BE2C (cell line): Measurements from ENCODE around the gene RAI1. TPM values are rescaled to one million over a fixed set of nuclear protein-coding genes. Genes with fewer than 3 reads are reported as not detected.
A peak's percentile ranks its signal among the peaks of the same experiment; 100 is the strongest.
"Not testable (repeated sequence)": the region's sequence is repeated elsewhere in the genome, so short reads cannot be mapped to it uniquely, and the experiment has no call there.

Experiments
- DNase-seq: peaks from one replicate; pipeline ENCODE4 v3.0.0-alpha.2; 2020
- H3K27me3 ChIP-seq: fragments of 250-450 bp; sonication (Bioruptor Pico); 2 replicates; pipeline ENCODE4 v1.5.1; 2020; ENCODE audit warnings: mild to moderate bottlenecking
- H3K36me3 ChIP-seq: fragments of 250-450 bp; sonication (Bioruptor Pico); 2 replicates; pipeline ENCODE4 v1.5.1; 2020; ENCODE audit warnings: mild to moderate bottlenecking
- H3K4me1 ChIP-seq: fragments of 250-450 bp; sonication (Bioruptor Pico); 2 replicates; pipeline ENCODE4 v1.5.1; 2020
- H3K4me3 ChIP-seq: 2 replicates; pipeline ENCODE4 v1.5.1; 2011; ENCODE audit warnings: low read depth, low read length
- H3K9me3 ChIP-seq: fragments of 250-450 bp; sonication (Bioruptor Pico); 2 replicates; pipeline ENCODE4 v1.5.1; 2020
- polyA plus RNA-seq: library from polyadenylated mRNA; unstranded; fragments of >200 nt; gene quantifications from one replicate; pipeline ENCODE4 v1.2.1, GENCODE V29; 2012; ENCODE audit warnings: low read depth, missing spikeins; ENCODE audit not compliant: insufficient read length, insufficient read depth
- TF ChIP-seq, protein P1 (sequence below): IDR thresholded peaks from 2 replicates; pipeline ENCODE4 v1.5.1; 2012; ENCODE audit warnings: mild to moderate bottlenecking, low read depth, low read length

Gene RAI1, protein sequence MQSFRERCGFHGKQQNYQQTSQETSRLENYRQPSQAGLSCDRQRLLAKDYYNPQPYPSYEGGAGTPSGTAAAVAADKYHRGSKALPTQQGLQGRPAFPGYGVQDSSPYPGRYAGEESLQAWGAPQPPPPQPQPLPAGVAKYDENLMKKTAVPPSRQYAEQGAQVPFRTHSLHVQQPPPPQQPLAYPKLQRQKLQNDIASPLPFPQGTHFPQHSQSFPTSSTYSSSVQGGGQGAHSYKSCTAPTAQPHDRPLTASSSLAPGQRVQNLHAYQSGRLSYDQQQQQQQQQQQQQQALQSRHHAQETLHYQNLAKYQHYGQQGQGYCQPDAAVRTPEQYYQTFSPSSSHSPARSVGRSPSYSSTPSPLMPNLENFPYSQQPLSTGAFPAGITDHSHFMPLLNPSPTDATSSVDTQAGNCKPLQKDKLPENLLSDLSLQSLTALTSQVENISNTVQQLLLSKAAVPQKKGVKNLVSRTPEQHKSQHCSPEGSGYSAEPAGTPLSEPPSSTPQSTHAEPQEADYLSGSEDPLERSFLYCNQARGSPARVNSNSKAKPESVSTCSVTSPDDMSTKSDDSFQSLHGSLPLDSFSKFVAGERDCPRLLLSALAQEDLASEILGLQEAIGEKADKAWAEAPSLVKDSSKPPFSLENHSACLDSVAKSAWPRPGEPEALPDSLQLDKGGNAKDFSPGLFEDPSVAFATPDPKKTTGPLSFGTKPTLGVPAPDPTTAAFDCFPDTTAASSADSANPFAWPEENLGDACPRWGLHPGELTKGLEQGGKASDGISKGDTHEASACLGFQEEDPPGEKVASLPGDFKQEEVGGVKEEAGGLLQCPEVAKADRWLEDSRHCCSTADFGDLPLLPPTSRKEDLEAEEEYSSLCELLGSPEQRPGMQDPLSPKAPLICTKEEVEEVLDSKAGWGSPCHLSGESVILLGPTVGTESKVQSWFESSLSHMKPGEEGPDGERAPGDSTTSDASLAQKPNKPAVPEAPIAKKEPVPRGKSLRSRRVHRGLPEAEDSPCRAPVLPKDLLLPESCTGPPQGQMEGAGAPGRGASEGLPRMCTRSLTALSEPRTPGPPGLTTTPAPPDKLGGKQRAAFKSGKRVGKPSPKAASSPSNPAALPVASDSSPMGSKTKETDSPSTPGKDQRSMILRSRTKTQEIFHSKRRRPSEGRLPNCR (N-terminal part only)
- 26.3 TPM for polyA plus RNA-seq

DNA sequence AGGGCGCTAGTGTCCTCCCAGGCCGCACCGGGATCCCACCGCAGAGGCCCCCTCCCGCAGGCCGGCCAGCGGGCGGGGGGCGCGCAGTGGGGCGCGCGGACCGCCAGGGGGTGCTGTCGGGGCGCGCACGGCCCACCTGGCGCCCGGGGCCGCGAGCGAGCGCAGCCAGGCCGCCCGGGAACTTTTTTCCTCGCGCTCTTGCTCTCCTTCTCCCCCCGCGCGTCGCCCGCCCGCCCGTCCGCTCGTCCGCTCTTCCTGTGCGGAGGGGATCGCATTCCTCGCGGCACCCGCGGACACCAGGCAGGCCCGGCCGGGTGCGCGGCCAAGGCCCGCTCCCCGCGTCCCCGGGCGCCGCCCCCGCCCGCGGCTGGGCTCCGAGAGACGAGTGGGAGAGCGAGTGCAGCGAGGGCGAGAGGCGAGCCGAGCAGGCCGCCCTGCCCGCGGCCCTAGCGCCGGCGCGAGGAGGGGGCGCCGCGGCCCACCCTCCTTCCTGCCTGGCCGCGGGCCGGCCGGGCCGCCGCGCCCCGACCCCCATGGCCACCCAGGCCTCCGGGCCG lies at the start of gene RAI1:
Gene RAI1, plus strand, starts transcription at position 272 of the 557 bp plus-strand sequence. CDS start 111,491 bp downstream, outside the sequence.
- DNase-seq: peak; percentile 79
- peak within 1 kb of the TSS; percentile 69 for H3K4me3 ChIP-seq
- peaks cover 9% of the 10 kb centered on the region for H3K4me1 ChIP-seq
- H3K36me3 ChIP-seq: no peaks in the 10 kb centered on the region
- TF ChIP-seq, protein P1, sequence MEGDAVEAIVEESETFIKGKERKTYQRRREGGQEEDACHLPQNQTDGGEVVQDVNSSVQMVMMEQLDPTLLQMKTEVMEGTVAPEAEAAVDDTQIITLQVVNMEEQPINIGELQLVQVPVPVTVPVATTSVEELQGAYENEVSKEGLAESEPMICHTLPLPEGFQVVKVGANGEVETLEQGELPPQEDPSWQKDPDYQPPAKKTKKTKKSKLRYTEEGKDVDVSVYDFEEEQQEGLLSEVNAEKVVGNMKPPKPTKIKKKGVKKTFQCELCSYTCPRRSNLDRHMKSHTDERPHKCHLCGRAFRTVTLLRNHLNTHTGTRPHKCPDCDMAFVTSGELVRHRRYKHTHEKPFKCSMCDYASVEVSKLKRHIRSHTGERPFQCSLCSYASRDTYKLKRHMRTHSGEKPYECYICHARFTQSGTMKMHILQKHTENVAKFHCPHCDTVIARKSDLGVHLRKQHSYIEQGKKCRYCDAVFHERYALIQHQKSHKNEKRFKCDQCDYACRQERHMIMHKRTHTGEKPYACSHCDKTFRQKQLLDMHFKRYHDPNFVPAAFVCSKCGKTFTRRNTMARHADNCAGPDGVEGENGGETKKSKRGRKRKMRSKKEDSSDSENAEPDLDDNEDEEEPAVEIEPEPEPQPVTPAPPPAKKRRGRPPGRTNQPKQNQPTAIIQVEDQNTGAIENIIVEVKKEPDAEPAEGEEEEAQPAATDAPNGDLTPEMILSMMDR: peak; percentile 25; the same call in 1 of the 2 replicates
- no peaks in the 10 kb centered on the region for H3K27me3 ChIP-seq
- H3K9me3 ChIP-seq: no peaks in the 10 kb centered on the region

DNA sequence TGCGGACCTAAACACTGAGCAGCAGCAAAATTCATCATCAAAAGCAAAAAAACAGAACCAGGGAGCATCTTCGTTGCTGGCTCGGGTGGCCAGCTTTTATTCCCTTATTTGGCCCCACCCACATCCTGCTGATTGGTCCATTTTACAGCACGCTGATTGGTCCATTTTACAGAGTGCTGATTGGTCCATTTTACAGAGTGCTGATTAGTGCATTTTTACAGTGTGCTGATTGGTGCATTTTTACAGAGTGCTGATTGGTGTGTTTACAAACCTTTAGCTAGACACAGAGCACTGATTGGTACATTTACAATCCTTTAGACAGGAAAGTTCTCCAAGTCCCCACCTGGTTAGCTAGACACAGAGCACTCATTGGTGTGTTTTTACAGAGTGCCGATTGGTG lies 48.6 kb upstream of the RAI1 start:
- not testable (repeated sequence) for H3K4me1 ChIP-seq, H3K4me3 ChIP-seq, H3K9me3 ChIP-seq, DNase-seq, H3K36me3 ChIP-seq, H3K27me3 ChIP-seq

DNA sequence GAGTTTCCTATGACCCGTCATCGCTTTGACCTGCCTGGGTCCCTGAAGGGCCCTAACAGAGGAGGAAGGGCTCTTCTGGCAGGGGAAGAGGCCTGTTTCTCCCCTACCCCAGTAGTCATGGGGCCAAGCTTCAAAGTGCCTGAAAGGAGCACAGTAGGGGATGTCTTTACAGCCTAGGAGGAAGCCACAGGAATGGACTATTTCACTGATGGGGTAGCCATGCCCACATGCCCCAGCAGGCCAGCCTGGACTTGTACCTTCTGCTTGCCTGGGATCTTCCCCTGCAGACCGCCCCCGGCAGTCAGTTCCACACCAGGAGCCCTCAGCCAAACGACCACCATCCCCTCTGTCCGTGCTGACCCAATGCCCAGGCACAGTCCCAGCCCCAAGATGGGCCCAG lies 47.9 kb upstream of the RAI1 start:
- Histone ChIP-seq H3K27me3 (no peaks in the 10 kb centered on the region), H3K4me1 (no peaks in the 10 kb centered on the region), H3K36me3 (no peaks in the 10 kb centered on the region), H3K4me3 (no peak overlapping the region), H3K9me3 (no peaks in the 10 kb centered on the region)
- DNase-seq: no peak
- TF ChIP-seq, protein P1: no peak

DNA sequence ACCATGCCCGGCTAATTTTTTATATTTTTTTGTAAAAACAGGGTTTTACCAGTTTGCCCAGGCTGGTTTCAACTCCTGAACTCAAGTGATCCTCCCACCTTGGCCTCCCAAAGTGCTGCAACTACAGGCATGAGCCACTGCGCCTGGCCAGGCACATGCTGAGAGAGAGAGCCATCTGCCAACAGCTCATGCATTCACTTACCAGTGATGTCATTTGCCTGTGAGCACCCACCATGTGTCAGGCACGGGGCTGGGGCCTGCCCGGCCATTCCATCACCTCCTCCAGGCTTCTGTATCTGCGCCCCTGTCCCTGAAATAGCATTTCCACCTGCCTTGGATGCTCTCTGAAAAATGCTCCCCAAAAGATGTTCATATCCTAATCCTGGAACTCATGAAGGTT lies 46.1 kb upstream of the RAI1 start:
- Histone ChIP-seq H3K36me3 (no peaks in the 10 kb centered on the region), H3K4me1 (no peaks in the 10 kb centered on the region), H3K27me3 (no peaks in the 10 kb centered on the region), H3K9me3 (no peaks in the 10 kb centered on the region), H3K4me3 (no peak overlapping the region)
- TF ChIP-seq, protein P1: no peak
- no peak for DNase-seq

DNA sequence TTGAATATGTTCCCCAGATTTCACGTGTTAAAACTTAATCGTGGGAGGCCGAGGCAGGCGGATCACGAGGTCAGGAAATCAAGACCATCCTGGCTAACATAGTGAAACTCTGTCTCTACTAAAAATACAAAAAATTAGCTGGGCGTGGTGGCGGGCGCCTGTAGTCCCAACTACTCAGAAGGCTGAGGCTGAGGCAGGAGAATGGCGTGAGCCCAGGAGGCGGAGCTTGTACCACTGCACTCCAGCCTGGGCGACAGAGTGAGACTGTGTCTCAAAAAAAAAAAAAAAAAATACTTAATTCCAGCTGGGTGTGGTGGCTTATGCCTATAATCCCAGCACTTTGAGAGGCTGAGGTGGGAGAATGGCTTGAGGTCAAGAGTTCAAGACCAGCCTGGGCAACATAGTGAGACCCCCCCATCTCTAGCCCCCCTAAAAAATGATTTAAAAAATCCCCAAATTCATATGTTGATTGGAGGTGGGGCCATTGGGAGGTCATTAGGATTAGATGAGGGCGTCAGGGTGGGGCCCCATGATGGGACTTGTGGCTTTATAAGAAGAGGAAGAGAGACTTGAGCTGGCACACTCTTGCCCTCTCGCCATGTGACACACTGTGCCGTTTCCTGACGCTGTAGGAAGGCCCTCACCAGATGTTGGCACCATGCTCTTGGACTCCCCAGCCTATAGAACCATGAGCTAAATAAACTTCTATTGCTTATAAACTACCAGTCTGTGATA lies 45.6 kb upstream of the RAI1 start:
- not testable (repeated sequence) for H3K4me3 ChIP-seq, H3K9me3 ChIP-seq, H3K36me3 ChIP-seq, H3K4me1 ChIP-seq, H3K27me3 ChIP-seq, DNase-seq

DNA sequence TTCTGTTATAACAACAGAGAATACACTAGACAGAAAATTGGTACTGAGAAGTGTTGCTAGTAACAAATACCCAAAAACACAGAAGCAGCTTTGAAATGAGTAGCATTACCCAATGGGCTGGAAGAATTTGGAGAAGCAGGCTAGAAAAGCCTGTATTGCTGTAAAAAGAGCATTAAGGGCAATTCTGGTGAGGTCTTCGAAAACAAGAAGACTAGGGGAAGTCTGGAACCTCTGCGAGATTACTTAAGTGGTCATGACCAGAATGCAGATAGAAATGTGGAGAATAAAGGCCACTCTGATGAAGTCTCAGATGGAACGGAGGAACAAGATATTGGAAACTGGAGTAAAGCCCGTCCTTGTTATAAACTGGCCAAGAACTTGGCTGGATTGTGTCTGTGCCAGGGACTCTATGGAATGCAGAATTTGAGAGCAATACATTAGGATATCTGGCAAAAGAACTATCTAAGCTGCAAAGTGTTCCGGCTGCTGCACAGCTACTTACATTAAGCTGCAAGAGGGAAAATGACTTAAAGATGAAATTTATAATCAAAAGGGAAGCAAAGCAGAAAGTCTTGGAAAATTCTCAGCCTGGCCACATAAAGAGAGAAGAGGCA lies 44.9 kb upstream of the RAI1 start:
- H3K4me3 ChIP-seq: no peak overlapping the region
- H3K4me1 ChIP-seq: no peaks in the 10 kb centered on the region
- no peaks in the 10 kb centered on the region for H3K9me3 ChIP-seq
- H3K27me3 ChIP-seq: no peaks in the 10 kb centered on the region
- DNase-seq: no peak
- TF ChIP-seq, protein P1: no peak
- no peaks in the 10 kb centered on the region for H3K36me3 ChIP-seq
